ENCODE measurements around the gene CHST4. TPM values are rescaled to one million over a fixed set of nuclear protein-coding genes. Genes with fewer than 3 reads are reported as not detected.
"Not testable (repeated sequence)": the region's sequence is repeated elsewhere in the genome, so short reads cannot be mapped to it uniquely, and the experiment has no call there.

Gene CHST4
- total RNA-seq, 1 donor from 2014 or later: 0.09 TPM

GRCh38 chr16:71559855-71560254, 33.6 kb downstream of the CHST4 start:
- no peak overlapping the region for H3K4me3 ChIP-seq (ENCODE audit: insufficient read depth, low read depth, low read length)
- H3K4me1 ChIP-seq (ENCODE audit: insufficient read depth, low read length): peaks cover 3% of the 10 kb centered on the region
- H3K36me3 ChIP-seq (ENCODE audit: insufficient read depth, low read length): no peaks in the 10 kb centered on the region
- TF ChIP-seq, protein P1, sequence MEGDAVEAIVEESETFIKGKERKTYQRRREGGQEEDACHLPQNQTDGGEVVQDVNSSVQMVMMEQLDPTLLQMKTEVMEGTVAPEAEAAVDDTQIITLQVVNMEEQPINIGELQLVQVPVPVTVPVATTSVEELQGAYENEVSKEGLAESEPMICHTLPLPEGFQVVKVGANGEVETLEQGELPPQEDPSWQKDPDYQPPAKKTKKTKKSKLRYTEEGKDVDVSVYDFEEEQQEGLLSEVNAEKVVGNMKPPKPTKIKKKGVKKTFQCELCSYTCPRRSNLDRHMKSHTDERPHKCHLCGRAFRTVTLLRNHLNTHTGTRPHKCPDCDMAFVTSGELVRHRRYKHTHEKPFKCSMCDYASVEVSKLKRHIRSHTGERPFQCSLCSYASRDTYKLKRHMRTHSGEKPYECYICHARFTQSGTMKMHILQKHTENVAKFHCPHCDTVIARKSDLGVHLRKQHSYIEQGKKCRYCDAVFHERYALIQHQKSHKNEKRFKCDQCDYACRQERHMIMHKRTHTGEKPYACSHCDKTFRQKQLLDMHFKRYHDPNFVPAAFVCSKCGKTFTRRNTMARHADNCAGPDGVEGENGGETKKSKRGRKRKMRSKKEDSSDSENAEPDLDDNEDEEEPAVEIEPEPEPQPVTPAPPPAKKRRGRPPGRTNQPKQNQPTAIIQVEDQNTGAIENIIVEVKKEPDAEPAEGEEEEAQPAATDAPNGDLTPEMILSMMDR (IDR thresholded peaks at IDR 0.05; ENCODE audit: insufficient read depth, low read depth, low read length): no peak
- TF ChIP-seq EZH2 (IDR thresholded peaks at IDR 0.05; ENCODE audit: insufficient read depth, low read length): no peak
- Mint-ChIP-seq H3K4me1 (ENCODE audit: low read depth, unreplicated experiment) (peaks cover 2% of the 10 kb centered on the region), H3K4me3 (ENCODE audit: unreplicated experiment) (no peak overlapping the region), H3K27ac (ENCODE audit: unreplicated experiment) (no peak overlapping the region), H3K9me3 (ENCODE audit: unreplicated experiment) (peaks cover 16% of the 10 kb centered on the region), H3K27me3 (ENCODE audit: low read depth, unreplicated experiment) (peaks cover 19% of the 10 kb centered on the region), H3K36me3 (ENCODE audit: low read depth, unreplicated experiment) (peaks cover 4% of the 10 kb centered on the region)
- no peaks in the 10 kb centered on the region for H4K20me1 ChIP-seq (ENCODE audit: insufficient read depth, low read length)
- no peaks in the 10 kb centered on the region for H3K9me3 ChIP-seq (ENCODE audit: insufficient read depth, low read depth, low read length)
- no peak overlapping the region for H3K27ac ChIP-seq (ENCODE audit: low read depth, low read length)
- no peak for FAIRE-seq
- H3K79me2 ChIP-seq (ENCODE audit: insufficient read depth, low read length): no peaks in the 10 kb centered on the region
- H3K4me2 ChIP-seq (ENCODE audit: low read length): no peak overlapping the region
- no peak for DNase-seq (ENCODE audit: low read depth)
- H3K27me3 ChIP-seq (ENCODE audit: insufficient read depth, low read length): no peaks in the 10 kb centered on the region
- H2AFZ ChIP-seq (ENCODE audit: low read depth, low read length): no peak overlapping the region
- no peak overlapping the region for H3K9ac ChIP-seq (ENCODE audit: low read length)

DNA sequence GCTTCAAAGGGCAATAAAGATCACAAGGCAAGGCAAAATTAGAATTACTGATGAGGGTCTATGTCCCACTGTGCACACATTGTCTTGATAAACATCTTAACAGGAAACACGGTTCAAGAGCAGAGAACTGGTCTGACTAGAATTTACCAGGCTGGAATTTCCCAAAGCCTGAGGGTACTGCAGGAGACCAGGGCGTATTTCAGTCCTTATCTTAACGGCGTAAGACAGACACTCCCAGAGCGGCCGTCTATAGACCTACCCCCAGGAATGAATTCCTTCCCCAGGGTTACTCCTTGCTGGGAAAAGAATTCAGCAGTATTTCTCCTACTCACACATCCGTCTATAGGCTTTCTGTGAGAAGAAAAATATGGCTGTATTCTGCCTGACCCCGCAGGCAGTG, 35.7 kb downstream of the CHST4 start:
- FAIRE-seq; H3K4me1 Mint-ChIP-seq (ENCODE audit: low read depth, unreplicated experiment); DNase-seq (ENCODE audit: low read depth); H4K20me1 ChIP-seq (ENCODE audit: insufficient read depth, low read length); H3K4me3 ChIP-seq (ENCODE audit: insufficient read depth, low read depth, low read length); H3K27ac ChIP-seq (ENCODE audit: low read depth, low read length); H3K36me3 Mint-ChIP-seq (ENCODE audit: low read depth, unreplicated experiment); H3K4me2 ChIP-seq (ENCODE audit: low read length); H3K79me2 ChIP-seq (ENCODE audit: insufficient read depth, low read length); H3K27me3 ChIP-seq (ENCODE audit: insufficient read depth, low read length); H3K4me1 ChIP-seq (ENCODE audit: insufficient read depth, low read length); H3K9me3 ChIP-seq (ENCODE audit: insufficient read depth, low read depth, low read length); H3K9ac ChIP-seq (ENCODE audit: low read length); H3K27ac Mint-ChIP-seq (ENCODE audit: unreplicated experiment); H3K36me3 ChIP-seq (ENCODE audit: insufficient read depth, low read length); H2AFZ ChIP-seq (ENCODE audit: low read depth, low read length); H3K4me3 Mint-ChIP-seq (ENCODE audit: unreplicated experiment): not testable (repeated sequence)
- H3K9me3 Mint-ChIP-seq (ENCODE audit: unreplicated experiment): peaks cover 16% of the 10 kb centered on the region
- H3K27me3 Mint-ChIP-seq (ENCODE audit: low read depth, unreplicated experiment): peaks cover 16% of the 10 kb centered on the region

DNA sequence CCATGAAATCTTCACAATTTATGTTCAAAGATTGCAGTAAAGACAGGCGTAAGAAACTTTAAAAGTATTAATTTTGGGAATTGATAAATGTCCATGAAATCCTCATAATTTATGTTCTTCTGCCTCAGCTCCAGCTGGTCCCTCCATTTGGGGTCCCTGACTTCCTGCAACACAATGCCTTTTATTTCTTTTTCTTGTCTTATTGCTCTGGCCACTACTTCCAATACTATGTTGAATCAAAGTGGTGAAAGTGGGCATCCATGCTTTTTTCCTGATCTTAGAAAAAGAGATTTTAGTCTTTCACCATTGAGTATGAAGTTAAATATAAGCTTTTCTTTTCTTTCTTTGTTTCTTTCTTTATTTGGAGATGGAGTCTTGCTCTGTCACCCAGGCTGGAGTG, 36.3 kb downstream of the CHST4 start:
- Histone ChIP-seq H3K4me3 (ENCODE audit: insufficient read depth, low read depth, low read length) (no peak overlapping the region), H3K36me3 (ENCODE audit: insufficient read depth, low read length) (no peaks in the 10 kb centered on the region), H3K4me1 (ENCODE audit: insufficient read depth, low read length) (peaks cover 7% of the 10 kb centered on the region), H3K9me3 (ENCODE audit: insufficient read depth, low read depth, low read length) (no peaks in the 10 kb centered on the region), H3K27me3 (ENCODE audit: insufficient read depth, low read length) (no peaks in the 10 kb centered on the region), H3K27ac (ENCODE audit: low read depth, low read length) (no peak overlapping the region), H4K20me1 (ENCODE audit: insufficient read depth, low read length) (no peaks in the 10 kb centered on the region), H2AFZ (ENCODE audit: low read depth, low read length) (no peak overlapping the region), H3K79me2 (ENCODE audit: insufficient read depth, low read length) (no peaks in the 10 kb centered on the region), H3K9ac (ENCODE audit: low read length) (no peak overlapping the region), H3K4me2 (ENCODE audit: low read length) (no peak overlapping the region)
- DNase-seq (ENCODE audit: low read depth): no peak
- FAIRE-seq: no peak
- Mint-ChIP-seq H3K27me3 (ENCODE audit: low read depth, unreplicated experiment) (peaks cover 16% of the 10 kb centered on the region), H3K4me3 (ENCODE audit: unreplicated experiment) (no peak overlapping the region), H3K4me1 (ENCODE audit: low read depth, unreplicated experiment) (peaks cover 2% of the 10 kb centered on the region), H3K9me3 (ENCODE audit: unreplicated experiment) (peaks cover 16% of the 10 kb centered on the region), H3K36me3 (ENCODE audit: low read depth, unreplicated experiment) (peaks cover 3% of the 10 kb centered on the region), H3K27ac (ENCODE audit: unreplicated experiment) (no peak overlapping the region)
- TF ChIP-seq, protein P1 (IDR thresholded peaks at IDR 0.05; ENCODE audit: insufficient read depth, low read depth, low read length): no peak
- no peak for TF ChIP-seq EZH2 (IDR thresholded peaks at IDR 0.05; ENCODE audit: insufficient read depth, low read length)
